ENCODE measurements around the gene LAMA2. TPM values are rescaled to one million over a fixed set of nuclear protein-coding genes. Genes with fewer than 3 reads are reported as not detected.

The LAMA2 gene
- total and polyA plus RNA-seq, 10 donors: 0.83 to 66.6 (median 18.8) TPM

GRCh38 chr6:129269076-129269475 is 386.1 kb downstream of the LAMA2 start:
- Histone ChIP-seq H3K27ac (no peak overlapping the region), H3K4me3 (no peak overlapping the region), H3K9me3 (no peaks in the 10 kb centered on the region), H3K27me3 (replicated peaks in 1 of 7) (no peaks in the 10 kb centered on the region), H3K36me3 (no peaks in the 10 kb centered on the region), H3K4me1 (no peaks in the 10 kb centered on the region)
- DNase-seq: no peak
- TF ChIP-seq CTCF (IDR thresholded peaks at IDR 0.05 in 8 of 11, conservative IDR thresholded peaks at IDR 0.05 in 3 of 11): no peak
- no peak for TF ChIP-seq POLR2AphosphoS5 (IDR thresholded peaks at IDR 0.05)
- no peak for TF ChIP-seq POLR2A (IDR thresholded peaks at IDR 0.05)
- 76 to 89% (median 81%) methylated on average over 2 of the region's 2 CpGs for WGBS, 5 donors
- intact Hi-C loops (cut with DNase I; ENCODE audit: low total_unique reads): no loop called here

- H3K27ac ChIP-seq: no peak overlapping the region
- no peaks in the 10 kb centered on the region for H3K4me1 ChIP-seq
- H3K4me3 ChIP-seq: no peak overlapping the region
- WGBS, 5 donors: 78 to 89% (median 86%) methylated on average over 2 of the region's 2 CpGs
- intact Hi-C loops (cut with DNase I; ENCODE audit: low total_unique reads): no loop called here
- TF ChIP-seq POLR2A (IDR thresholded peaks at IDR 0.05): no peak
- TF ChIP-seq CTCF (IDR thresholded peaks at IDR 0.05 in 8 of 11, conservative IDR thresholded peaks at IDR 0.05 in 3 of 11): no peak
- no peak for TF ChIP-seq POLR2AphosphoS5 (IDR thresholded peaks at IDR 0.05)
- no peaks in the 10 kb centered on the region for H3K9me3 ChIP-seq
- no peak for DNase-seq
- no peaks in the 10 kb centered on the region for H3K27me3 ChIP-seq (replicated peaks in 1 of 7)
- H3K36me3 ChIP-seq: no peaks in the 10 kb centered on the region
These were observed 387.0 kb downstream of the LAMA2 start for GRCh38 chr6:129269891-129270290.

- Histone ChIP-seq H3K4me1 (no peaks in the 10 kb centered on the region), H3K4me3 (no peak overlapping the region), H3K27ac (no peak overlapping the region), H3K9me3 (no peaks in the 10 kb centered on the region), H3K27me3 (replicated peaks in 1 of 7) (no peaks in the 10 kb centered on the region), H3K36me3 (no peaks in the 10 kb centered on the region)
- whole genome bisulfite sequencing, 5 donors: 60 to 78% (median 74%) methylated on average over 2 of the region's 2 CpGs
- no peak for DNase-seq
- intact Hi-C loops (cut with DNase I; ENCODE audit: low total_unique reads): no loop called here
- no peak for TF ChIP-seq POLR2A (IDR thresholded peaks at IDR 0.05)
These were observed 387.5 kb downstream of the LAMA2 start for GRCh38 chr6:129270450-129270849.

GRCh38 chr6:129273161-129273560 is 390.2 kb downstream of the LAMA2 start:
- Histone ChIP-seq H3K27me3 (replicated peaks in 1 of 7) (no peaks in the 10 kb centered on the region), H3K4me3 (no peak overlapping the region), H3K36me3 (no peaks in the 10 kb centered on the region), H3K4me1 (no peaks in the 10 kb centered on the region), H3K9me3 (no peaks in the 10 kb centered on the region), H3K27ac (no peak overlapping the region)
- TF ChIP-seq POLR2AphosphoS5 (IDR thresholded peaks at IDR 0.05) (no peak), POLR2A (IDR thresholded peaks at IDR 0.05) (no peak), CTCF (IDR thresholded peaks at IDR 0.05 in 8 of 11, conservative IDR thresholded peaks at IDR 0.05 in 3 of 11) (no peak)
- intact Hi-C loops (cut with DNase I; ENCODE audit: low total_unique reads): no loop called here
- 63 to 76% (median 74%) methylated on average over 3 of the region's 3 CpGs for whole genome bisulfite sequencing, 5 donors
- no peak for DNase-seq

- intact Hi-C loops (cut with DNase I; ENCODE audit: low total_unique reads): no loop called here
- TF ChIP-seq POLR2A (IDR thresholded peaks at IDR 0.05) (no peak), POLR2AphosphoS5 (IDR thresholded peaks at IDR 0.05) (no peak), CTCF (IDR thresholded peaks at IDR 0.05 in 8 of 11, conservative IDR thresholded peaks at IDR 0.05 in 3 of 11) (no peak)
- Histone ChIP-seq H3K4me3 (no peak overlapping the region), H3K9me3 (no peaks in the 10 kb centered on the region), H3K4me1 (peaks cover 0 to 16% (median 5%) of the 10 kb centered on the region in 6 donors), H3K27me3 (replicated peaks in 1 of 7) (no peaks in the 10 kb centered on the region), H3K27ac (no peak overlapping the region), H3K36me3 (no peaks in the 10 kb centered on the region)
- DNase-seq: no peak
- 51 to 80% (median 57%) methylated on average over 1 of the region's 1 CpG for WGBS, 5 donors
These were observed 393.5 kb downstream of the LAMA2 start for GRCh38 chr6:129276461-129276860.

Data from spleen (tissue), 11 donors.